ENCODE data around the gene LYSMD3.

The LYSMD3 gene

GRCh38 chr5:90547072-90547536 is 17.7 kb upstream of the LYSMD3 start:
- no peak for DNase-seq

GRCh38 chr5:90546216-90546837 is 16.9 kb upstream of the LYSMD3 start:
- no peak for DNase-seq

GRCh38 chr5:90545511-90545910 is 16.1 kb upstream of the LYSMD3 start:
- no peak for DNase-seq

- no peak for DNase-seq
Observed at GRCh38 chr5:90542827-90543519, 13.6 kb upstream of the LYSMD3 start.

GRCh38 chr5:90534922-90535321 is 5.5 kb upstream of the LYSMD3 start:
- no peak for DNase-seq

GRCh38 chr5:90533794-90534193 is 4.4 kb upstream of the LYSMD3 start:
- DNase-seq: no peak

GRCh38 chr5:90530736-90531487 is 1.5 kb upstream of the LYSMD3 start:
- DNase-seq: no peak

GRCh38 chr5:90529939-90530677 is 724 bp upstream of the LYSMD3 start:
- DNase-seq: peak; percentile 75

GRCh38 chr5:90528601-90529193 is 687 bp downstream of the LYSMD3 start:
- peak; percentile 8 for DNase-seq

GRCh38 chr5:90519081-90519480 is 10.3 kb downstream of the LYSMD3 start:
- peak; percentile 76 for DNase-seq

GRCh38 chr5:90518661-90519060 is 10.7 kb downstream of the LYSMD3 start:
- DNase-seq: peak; percentile 77

- DNase-seq: no peak
Observed at GRCh38 chr5:90514520-90514919, 14.9 kb downstream of the LYSMD3 start.

GRCh38 chr5:90510438-90510837 is 18.9 kb downstream of the LYSMD3 start:
- no peak for DNase-seq

- DNase-seq: no peak
Observed at GRCh38 chr5:90506221-90506620, 23.2 kb downstream of the LYSMD3 start.

GRCh38 chr5:90504743-90505142 is 24.6 kb downstream of the LYSMD3 start:
- DNase-seq: no peak

GRCh38 chr5:90503596-90503995 is 25.8 kb downstream of the LYSMD3 start:
- DNase-seq: no peak

- no peak for DNase-seq
Observed at GRCh38 chr5:90495146-90495545, 34.2 kb downstream of the LYSMD3 start.

- no peak for DNase-seq
Observed at GRCh38 chr5:90494043-90494442, 35.3 kb downstream of the LYSMD3 start.

- DNase-seq: no peak
Observed at GRCh38 chr5:90488791-90489190, 40.6 kb downstream of the LYSMD3 start.

- DNase-seq: no peak
Observed at GRCh38 chr5:90484540-90484939, 44.8 kb downstream of the LYSMD3 start.

GRCh38 chr5:90483206-90483605 is 46.2 kb downstream of the LYSMD3 start:
- DNase-seq: no peak

- DNase-seq: no peak
Observed at GRCh38 chr5:90480699-90481098, 48.7 kb downstream of the LYSMD3 start.
